ENCODE data around the gene TOGARAM1.

TOGARAM1 gene

DNA sequence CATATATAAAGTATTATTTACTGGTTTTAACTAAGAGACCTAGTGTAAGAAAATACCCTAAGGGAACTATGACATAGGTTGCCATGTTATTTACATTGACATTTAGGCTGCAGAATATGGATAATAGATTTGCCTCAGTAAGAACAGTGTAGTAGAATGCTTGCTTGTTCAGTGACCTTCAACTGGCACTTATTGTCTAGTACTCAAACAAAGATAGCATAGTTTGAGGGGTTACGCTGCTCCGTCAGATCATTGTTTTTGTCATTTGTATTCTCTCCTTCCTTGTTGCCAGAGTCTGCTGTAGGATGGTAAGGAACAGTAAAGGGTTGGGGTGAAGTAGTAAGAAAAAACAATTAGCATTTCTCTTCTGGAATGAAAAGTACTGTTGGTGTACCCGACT lies 33.2 kb downstream of the TOGARAM1 start:
- TF ChIP-seq, protein P1, sequence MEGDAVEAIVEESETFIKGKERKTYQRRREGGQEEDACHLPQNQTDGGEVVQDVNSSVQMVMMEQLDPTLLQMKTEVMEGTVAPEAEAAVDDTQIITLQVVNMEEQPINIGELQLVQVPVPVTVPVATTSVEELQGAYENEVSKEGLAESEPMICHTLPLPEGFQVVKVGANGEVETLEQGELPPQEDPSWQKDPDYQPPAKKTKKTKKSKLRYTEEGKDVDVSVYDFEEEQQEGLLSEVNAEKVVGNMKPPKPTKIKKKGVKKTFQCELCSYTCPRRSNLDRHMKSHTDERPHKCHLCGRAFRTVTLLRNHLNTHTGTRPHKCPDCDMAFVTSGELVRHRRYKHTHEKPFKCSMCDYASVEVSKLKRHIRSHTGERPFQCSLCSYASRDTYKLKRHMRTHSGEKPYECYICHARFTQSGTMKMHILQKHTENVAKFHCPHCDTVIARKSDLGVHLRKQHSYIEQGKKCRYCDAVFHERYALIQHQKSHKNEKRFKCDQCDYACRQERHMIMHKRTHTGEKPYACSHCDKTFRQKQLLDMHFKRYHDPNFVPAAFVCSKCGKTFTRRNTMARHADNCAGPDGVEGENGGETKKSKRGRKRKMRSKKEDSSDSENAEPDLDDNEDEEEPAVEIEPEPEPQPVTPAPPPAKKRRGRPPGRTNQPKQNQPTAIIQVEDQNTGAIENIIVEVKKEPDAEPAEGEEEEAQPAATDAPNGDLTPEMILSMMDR (conservative IDR thresholded peaks at IDR 0.05; ENCODE audit: low read depth, low read length) = no peak
- no peak for DNase-seq (ENCODE audit: low read depth)
- H3K4me3 ChIP-seq (ENCODE audit: low read length) = no peak overlapping the region

DNA sequence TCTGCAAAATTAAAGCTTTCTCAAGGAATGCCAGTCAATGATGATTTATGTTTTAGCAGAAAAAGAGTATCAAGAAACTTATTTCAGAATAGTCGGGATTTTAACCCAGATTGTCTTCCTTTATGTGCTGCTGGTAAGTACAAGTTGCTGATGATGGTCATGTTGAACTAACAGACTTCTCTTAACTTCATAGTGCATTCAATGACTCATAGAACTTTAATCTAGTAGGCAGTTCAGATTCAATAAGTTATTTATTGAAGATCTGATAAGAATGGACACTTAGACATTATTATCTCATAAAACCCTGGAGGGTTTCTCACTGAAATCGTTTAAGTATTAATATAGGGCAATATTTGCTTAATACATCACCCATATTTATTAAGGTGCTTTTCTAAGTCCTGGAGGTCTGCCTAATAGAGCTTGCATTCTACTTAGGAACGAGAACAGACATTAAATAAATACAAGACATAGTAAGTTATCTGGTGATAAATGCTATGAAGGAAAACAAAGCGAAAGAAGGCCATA lies 33.8 kb downstream of the TOGARAM1 start:
- TF ChIP-seq, protein P1 (conservative IDR thresholded peaks at IDR 0.05; ENCODE audit: low read depth, low read length) = no peak
- DNase-seq (ENCODE audit: low read depth) = no peak
- no peak overlapping the region for H3K4me3 ChIP-seq (ENCODE audit: low read length)

- DNase-seq (ENCODE audit: low read depth) = no peak
- TF ChIP-seq, protein P1 (conservative IDR thresholded peaks at IDR 0.05; ENCODE audit: low read depth, low read length) = no peak
- no peak overlapping the region for H3K4me3 ChIP-seq (ENCODE audit: low read length)
Measured at GRCh38 chr14:45003924-45004323, 41.9 kb downstream of the TOGARAM1 start.

GRCh38 chr14:45015133-45015532 lies 53.1 kb downstream of the TOGARAM1 start:
- no peak overlapping the region for H3K4me3 ChIP-seq (ENCODE audit: low read length)
- TF ChIP-seq, protein P1 (conservative IDR thresholded peaks at IDR 0.05; ENCODE audit: low read depth, low read length) = no peak
- DNase-seq (ENCODE audit: low read depth) = no peak

DNA sequence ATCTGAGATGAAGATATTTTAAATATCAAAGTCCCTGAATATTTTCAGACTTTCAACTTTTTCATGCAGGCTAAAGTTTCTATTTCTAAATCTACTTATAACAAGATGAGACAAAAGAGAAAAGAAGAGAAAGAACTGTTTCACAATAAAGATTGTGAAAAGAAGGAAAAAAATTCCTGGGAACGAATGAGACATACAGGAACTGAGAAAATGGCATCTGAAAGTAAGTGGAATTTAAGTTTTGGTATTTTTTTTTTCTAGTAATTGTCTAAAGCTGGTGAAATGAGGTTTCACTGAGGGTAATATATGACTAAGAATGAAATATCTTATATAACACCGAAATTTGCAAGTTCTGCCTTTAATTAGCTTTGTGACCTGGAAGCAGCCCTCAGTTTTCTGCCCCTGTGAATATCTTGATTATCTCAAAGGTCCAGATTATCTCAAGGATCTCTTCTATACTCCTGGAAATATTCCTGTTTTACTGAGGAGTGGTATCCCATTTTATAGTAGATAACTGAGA lies 66.2 kb downstream of the TOGARAM1 start:
- TF ChIP-seq, protein P1 (conservative IDR thresholded peaks at IDR 0.05; ENCODE audit: low read depth, low read length) = no peak
- H3K4me3 ChIP-seq (ENCODE audit: low read length) = no peak overlapping the region
- no peak for DNase-seq (ENCODE audit: low read depth)

DNA sequence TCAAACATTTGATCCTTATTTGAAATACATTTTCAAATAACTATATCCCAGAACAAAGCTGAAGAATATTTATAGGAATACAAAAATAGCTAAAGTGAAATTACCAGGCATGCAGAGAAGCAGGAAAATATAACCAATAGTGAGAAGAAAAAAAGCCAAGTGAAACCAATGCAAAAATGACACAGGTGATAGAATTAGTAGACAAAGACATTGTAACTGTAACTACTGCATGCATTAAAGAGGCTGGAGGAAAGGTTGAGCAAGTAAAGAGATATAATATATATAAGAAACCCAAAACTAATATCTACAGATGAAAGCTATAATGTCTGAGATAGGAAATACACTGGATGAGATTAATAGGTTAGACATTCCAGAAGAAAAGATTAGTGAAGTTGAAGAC lies 72.7 kb downstream of the TOGARAM1 start:
- H3K4me3 ChIP-seq (ENCODE audit: low read length) = no peak overlapping the region
- TF ChIP-seq, protein P1 (conservative IDR thresholded peaks at IDR 0.05; ENCODE audit: low read depth, low read length) = no peak
- DNase-seq (ENCODE audit: low read depth) = no peak

- no peak overlapping the region for H3K4me3 ChIP-seq (ENCODE audit: low read length)
- TF ChIP-seq, protein P1 (conservative IDR thresholded peaks at IDR 0.05; ENCODE audit: low read depth, low read length) = no peak
Measured at GRCh38 chr14:45038256-45038655, 76.3 kb downstream of the TOGARAM1 start.

More at GRCh38 chr14:45038256-45038655, 76.3 kb downstream of the TOGARAM1 start:
- DNase-seq (ENCODE audit: low read depth) = no peak

Measured in retinal pigment epithelial cell (primary cell).